Uterus (tissue), 2 donors: Measurements from ENCODE around the gene TTC7B.

Experiments used
- CTCF ChIP-seq, 4 experiments: fragments of 200-600 bp in 2 of 4; fragments of 450-650 bp in 2 of 4; sonication (generic) in 2 of 4; IDR thresholded peaks; one replicate each; pipeline ENCODE4 v1.5.1; 2016 to 2019; ENCODE audit warnings: antibody characterized with exemption in 4 of 4, mild to moderate bottlenecking in 2 of 4, moderate library complexity in 1 of 4
- POLR2A ChIP-seq, 2 donors: fragments of 450-650 bp; IDR thresholded peaks; one replicate each; pipeline ENCODE4 v1.6.1; 2016; ENCODE audit warnings: antibody characterized with exemption in 2 of 2, mild to moderate bottlenecking in 1 of 2, moderate library complexity in 1 of 2

DNA sequence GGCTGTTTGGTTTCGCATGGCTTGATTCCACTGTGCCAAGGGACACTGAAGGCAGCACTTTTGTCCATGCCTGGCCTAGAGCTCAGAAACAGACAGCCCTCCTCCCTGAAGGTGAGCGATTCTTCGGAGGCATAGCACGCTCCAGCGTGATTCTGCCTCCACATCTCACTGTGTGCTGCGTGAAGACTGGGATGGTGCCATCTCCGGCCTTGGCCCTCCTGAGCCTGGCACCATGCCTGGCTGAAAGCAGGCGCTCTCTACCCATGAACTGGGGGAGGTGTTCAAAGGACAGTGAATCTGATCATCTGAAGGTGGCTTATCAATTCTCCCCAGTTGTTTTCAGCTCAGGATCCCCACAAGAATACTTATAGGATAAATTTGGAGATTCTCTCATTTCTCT is 187.4 kb downstream of the TTC7B start:
- no peak for TF ChIP-seq CTCF (IDR thresholded peaks at IDR 0.05)
- TF ChIP-seq POLR2A (IDR thresholded peaks at IDR 0.05) = no peak
